ENCODE results near the gene SLC9C1. TPM values are rescaled to one million over a fixed set of nuclear protein-coding genes. Genes with fewer than 3 reads are reported as not detected.

The SLC9C1 gene
- total and polyA plus RNA-seq, 9 of the 15 experiments (the other 6 are each of a cell fraction or from before 2014, with no cell fraction given) = not detected

- TF ChIP-seq HMGN3 (IDR thresholded peaks at IDR 0.05; ENCODE audit: borderline replicate concordance, extremely low read depth, insufficient read length, low read depth, low read length) = no peak
Measured at GRCh38 chr3:112090887-112091586, 203.0 kb downstream of the SLC9C1 start (continued).

MicroRNAs encoded within 50 kb of the gene (microRNA counts, 767-probe panel; counts per million panel counts)
- microRNA hsa-miR-567 = 870 counts per million, percentile 17 among the panel's probes with 10 or more counts

Small RNAs within 50 kb of the gene (microRNA-seq; reads per million reads assigned to microRNA genes)
- gene MIR567 (ENCODE audit: borderline microRNAs expressed) = not detected

Small RNAs within 50 kb of the gene (small RNA-seq; reads per million reads assigned to genes)
- not detected for gene MIR567

Other genes with a start within 250 kb of the SLC9C1 start
- 2.8 and 3.2 TPM in 2 replicates for gene C3orf52, start 207.8 kb downstream of the SLC9C1 start, total RNA-seq (2014; rRNA removed)
- gene C3orf52, start 207.8 kb downstream of the SLC9C1 start, total RNA-seq (2014; rRNA removed; fragmentation: Illumina TruSeq; extraction: Trizol) = 5.0 and 5.2 TPM in 2 replicates
- gene C3orf52, start 207.8 kb downstream of the SLC9C1 start, total RNA-seq (2015; rRNA removed; fragmentation: Illumina TruSeq; extraction: Trizol) = 3.2 and 3.6 TPM in 2 replicates
- gene C3orf52, start 207.8 kb downstream of the SLC9C1 start, total RNA-seq (2021) = 3.4 and 4.0 TPM in 2 replicates
- 2.4 and 6.1 TPM in 2 replicates for gene C3orf52, start 207.8 kb downstream of the SLC9C1 start, polyA plus RNA-seq (2011; rRNA removed)
- gene C3orf52, start 207.8 kb downstream of the SLC9C1 start, polyA plus RNA-seq (2014; fragmentation: Illumina TruSeq; extraction: Trizol) = 3.3 and 3.8 TPM in 2 replicates
- gene C3orf52, start 207.8 kb downstream of the SLC9C1 start, polyA plus RNA-seq (2014; fragmentation: Nextera tagmentation; extraction: Ambion mirVana) = 1 to 10 TPM; 5.5 to 5.6 TPM
- gene C3orf52, start 207.8 kb downstream of the SLC9C1 start, polyA plus RNA-seq (2014; rRNA removed) = 3.4 and 3.5 TPM in 2 replicates
- gene GCSAM, start 161.0 kb downstream of the SLC9C1 start, total RNA-seq (2014; rRNA removed) = not detected in 2 replicates
- not detected in 2 replicates for gene GCSAM, start 161.0 kb downstream of the SLC9C1 start, total RNA-seq (2014; rRNA removed; fragmentation: Illumina TruSeq; extraction: Trizol)
- not detected in 2 replicates for gene GCSAM, start 161.0 kb downstream of the SLC9C1 start, total RNA-seq (2015; rRNA removed; fragmentation: Illumina TruSeq; extraction: Trizol)
- 0.04 TPM in 1 of 2 replicates, not detected in the other for gene GCSAM, start 161.0 kb downstream of the SLC9C1 start, total RNA-seq (2021)
- not detected in 2 replicates for gene GCSAM, start 161.0 kb downstream of the SLC9C1 start, polyA plus RNA-seq (2011; rRNA removed)
- not detected in 2 replicates for gene GCSAM, start 161.0 kb downstream of the SLC9C1 start, polyA plus RNA-seq (2014; fragmentation: Illumina TruSeq; extraction: Trizol)
- gene GCSAM, start 161.0 kb downstream of the SLC9C1 start, polyA plus RNA-seq (2014; fragmentation: Nextera tagmentation; extraction: Ambion mirVana) = under 1 TPM in 1 of 2 experiments, not detected in 1; 0.10 TPM
- not detected in 2 replicates for gene GCSAM, start 161.0 kb downstream of the SLC9C1 start, polyA plus RNA-seq (2014; rRNA removed)
- gene CD200, start 38.9 kb upstream of the SLC9C1 start, total RNA-seq (2014; rRNA removed) = not detected in 2 replicates
- gene CD200, start 38.9 kb upstream of the SLC9C1 start, total RNA-seq (2014; rRNA removed; fragmentation: Illumina TruSeq; extraction: Trizol) = not detected in 2 replicates
- gene CD200, start 38.9 kb upstream of the SLC9C1 start, total RNA-seq (2015; rRNA removed; fragmentation: Illumina TruSeq; extraction: Trizol) = not detected in 2 replicates
- 0.13 and 0.47 TPM in 2 replicates for gene CD200, start 38.9 kb upstream of the SLC9C1 start, total RNA-seq (2021)
- not detected in 2 replicates for gene CD200, start 38.9 kb upstream of the SLC9C1 start, polyA plus RNA-seq (2011; rRNA removed)
- not detected in 2 replicates for gene CD200, start 38.9 kb upstream of the SLC9C1 start, polyA plus RNA-seq (2014; fragmentation: Illumina TruSeq; extraction: Trizol)
- gene CD200, start 38.9 kb upstream of the SLC9C1 start, polyA plus RNA-seq (2014; fragmentation: Nextera tagmentation; extraction: Ambion mirVana) = not detected
- not detected in 2 replicates for gene CD200, start 38.9 kb upstream of the SLC9C1 start, polyA plus RNA-seq (2014; rRNA removed)
- not detected in 2 replicates for gene BTLA, start 205.3 kb upstream of the SLC9C1 start, total RNA-seq (2014; rRNA removed)
- not detected in 2 replicates for gene BTLA, start 205.3 kb upstream of the SLC9C1 start, total RNA-seq (2014; rRNA removed; fragmentation: Illumina TruSeq; extraction: Trizol)
- not detected in 2 replicates for gene BTLA, start 205.3 kb upstream of the SLC9C1 start, total RNA-seq (2015; rRNA removed; fragmentation: Illumina TruSeq; extraction: Trizol)
- 0.22 TPM in 1 of 2 replicates, not detected in the other for gene BTLA, start 205.3 kb upstream of the SLC9C1 start, total RNA-seq (2021)
- 0.04 TPM in 1 of 2 replicates, not detected in the other for gene BTLA, start 205.3 kb upstream of the SLC9C1 start, polyA plus RNA-seq (2011; rRNA removed)
- gene BTLA, start 205.3 kb upstream of the SLC9C1 start, polyA plus RNA-seq (2014; fragmentation: Illumina TruSeq; extraction: Trizol) = not detected in 2 replicates
- not detected for gene BTLA, start 205.3 kb upstream of the SLC9C1 start, polyA plus RNA-seq (2014; fragmentation: Nextera tagmentation; extraction: Ambion mirVana)
- gene BTLA, start 205.3 kb upstream of the SLC9C1 start, polyA plus RNA-seq (2014; rRNA removed) = not detected in 2 replicates